SK-N-SH treated with all-trans-retinoic acid at 6 μM for 48 hours (cell line): ENCODE measurements around the gene SMAP2.

Experiments
- ARNTL ChIP-seq: fragments of 450-650 bp; formaldehyde crosslinking; IDR thresholded peaks from 2 replicates; pipeline ENCODE4 v1.5.0; 2020; ENCODE audit warnings: low read depth, mild to moderate bottlenecking, moderate library complexity, borderline replicate concordance
- CSDC2 ChIP-seq: fragments of 250-450 bp; sonication (Bioruptor Pico); IDR thresholded peaks from 2 replicates; pipeline ENCODE4 v1.5.0; 2020; ENCODE audit warnings: mild to moderate bottlenecking, moderate library complexity
- PATZ1 ChIP-seq: fragments of 250-450 bp; sonication (Bioruptor Pico); IDR thresholded peaks from 2 replicates; pipeline ENCODE4 v1.8.0; 2020; ENCODE audit warnings: mild to moderate bottlenecking, moderate library complexity, borderline replicate concordance
- RARB ChIP-seq: fragments of 250-450 bp; sonication (Bioruptor Pico); IDR thresholded peaks from 2 replicates; pipeline ENCODE4 v1.8.0; 2021; ENCODE audit warnings: mild to moderate bottlenecking, moderate library complexity
- ZC3H10 ChIP-seq: fragments of 250-450 bp; sonication (Bioruptor Pico); IDR thresholded peaks from 2 replicates; pipeline ENCODE4 v1.5.1; 2021; ENCODE audit warnings: mild to moderate bottlenecking, moderate library complexity
- ZFP30 ChIP-seq: fragments of 450-650 bp; formaldehyde crosslinking; IDR thresholded peaks from 2 replicates; pipeline ENCODE4 v1.5.0; 2022; ENCODE audit warnings: mild to moderate bottlenecking, moderate library complexity

- no peak for TF ChIP-seq RARB (CRISPR knock-in tag)
- no peak for TF ChIP-seq CSDC2
- TF ChIP-seq PATZ1 (CRISPR knock-in tag): no peak
- no peak for TF ChIP-seq ARNTL (CRISPR knock-in tag)
- no peak for TF ChIP-seq ZFP30
- TF ChIP-seq ZC3H10 (CRISPR knock-in tag): no peak
These were observed 81.3 kb downstream of the SMAP2 start for GRCh38 chr1:40454873-40455272.
